Stimulated activated CD8-positive, alpha-beta memory T cell treated with anti-CD3 and anti-CD28 coated beads, Interleukin-15, amount 100 ng/mL, for 48 hours (primary cell): ENCODE measurements around the gene DYNLT1.
"Not testable (repeated sequence)": the region's sequence is repeated elsewhere in the genome, so short reads cannot be mapped to it uniquely, and the experiment has no call there.

Experiments
- DNase-seq, 2 donors: peaks; one replicate each; pipeline ENCODE4 v3.0.0-alpha.2; 2020; ENCODE audit warnings: low read depth in 2 of 2

DYNLT1 gene

GRCh38 chr6:158642097-158642601 is 2.4 kb downstream of the DYNLT1 start:
- DNase-seq: no peak

GRCh38 chr6:158640519-158640918 is 4.0 kb downstream of the DYNLT1 start:
- DNase-seq: no peak

GRCh38 chr6:158639056-158639455 is 5.5 kb downstream of the DYNLT1 start:
- no peak for DNase-seq

GRCh38 chr6:158638324-158638854 is 6.2 kb downstream of the DYNLT1 start:
- no peak for DNase-seq

GRCh38 chr6:158636778-158637177 is 7.8 kb downstream of the DYNLT1 start:
- no peak for DNase-seq

GRCh38 chr6:158635427-158636073 is 9.0 kb downstream of the DYNLT1 start:
- no peak for DNase-seq

GRCh38 chr6:158634695-158635426 is 9.7 kb downstream of the DYNLT1 start:
- DNase-seq: no peak

- no peak for DNase-seq
Measured at GRCh38 chr6:158633127-158633526, 11.4 kb downstream of the DYNLT1 start.

- DNase-seq: not testable (repeated sequence)
Measured at GRCh38 chr6:158632538-158633119, 11.9 kb downstream of the DYNLT1 start.

- DNase-seq: no peak
Measured at GRCh38 chr6:158631678-158632537, 12.6 kb downstream of the DYNLT1 start.

- DNase-seq: no peak
Measured at GRCh38 chr6:158630938-158631616, 13.5 kb downstream of the DYNLT1 start.

- DNase-seq: no peak
Measured at GRCh38 chr6:158629367-158630221, 14.9 kb downstream of the DYNLT1 start.

GRCh38 chr6:158628542-158628941 is 16.0 kb downstream of the DYNLT1 start:
- DNase-seq: no peak

GRCh38 chr6:158627940-158628211 is 16.7 kb downstream of the DYNLT1 start:
- DNase-seq: no peak

GRCh38 chr6:158627168-158627939 is 17.2 kb downstream of the DYNLT1 start:
- DNase-seq: no peak

- no peak for DNase-seq
Measured at GRCh38 chr6:158626360-158627167, 18.0 kb downstream of the DYNLT1 start.

GRCh38 chr6:158625881-158626305 is 18.6 kb downstream of the DYNLT1 start:
- DNase-seq: no peak
